Kidney (tissue), 14 donors: Measurements from ENCODE around the gene CCDC8. TPM values are rescaled to one million over a fixed set of nuclear protein-coding genes. Genes with fewer than 3 reads are reported as not detected.
"Not testable (repeated sequence)": the region's sequence is repeated elsewhere in the genome, so short reads cannot be mapped to it uniquely, and the experiment has no call there.

ENCODE experiments used
- DNase-seq, 5 donors: peaks; one replicate each; pipeline ENCODE4 v3.0.0-alpha.2; 2013 to 2020
- FAIRE-seq: peaks from 2 replicates; lab custom pipeline; 2012; peaks lifted over from hg19 to GRCh38; lab: Jason Lieb, UNC
- H3K27ac ChIP-seq, 2 donors: one replicate each; pipeline ENCODE4 v1.7.0; 2013; ENCODE audit warnings: low read depth in 2 of 2, low read length in 2 of 2, inconsistent platforms in 1 of 2
- H3K27me3 ChIP-seq: one replicate; pipeline ENCODE4 v1.7.1; 2013; ENCODE audit warnings: low read length, inconsistent platforms; ENCODE audit not compliant: control insufficient read depth, insufficient read depth
- H3K36me3 ChIP-seq, 3 donors: one replicate each; pipeline versions ENCODE4 v1.7.0 to v1.7.1; 2013; ENCODE audit warnings: low read length in 3 of 3, control low read depth in 1 of 3, inconsistent platforms in 1 of 3; ENCODE audit not compliant: insufficient read depth in 3 of 3, control insufficient read depth in 2 of 3
- H3K4me1 ChIP-seq, 3 donors: one replicate each; pipeline versions ENCODE4 v1.7.0 to v1.7.1; 2013; ENCODE audit warnings: low read length in 3 of 3, inconsistent platforms in 1 of 3, low read depth in 1 of 3; ENCODE audit not compliant: control insufficient read depth in 2 of 3, insufficient read depth in 2 of 3
- H3K4me3 ChIP-seq, 3 donors: one replicate each; pipeline versions ENCODE4 v1.7.0 to v1.8.1; 2013; ENCODE audit warnings: low read length in 3 of 3, control low read depth in 1 of 3, inconsistent platforms in 1 of 3
- H3K9ac ChIP-seq, 3 donors: one replicate each; pipeline versions ENCODE4 v1.7.0 to v1.7.1; 2013; ENCODE audit warnings: low read length in 3 of 3, control low read depth in 1 of 3, inconsistent platforms in 1 of 3
- H3K9me3 ChIP-seq, 3 donors: one replicate each; pipeline versions ENCODE4 v1.7.0 to v1.7.1; 2013; ENCODE audit warnings: low read length in 3 of 3, control low read depth in 1 of 3, inconsistent platforms in 1 of 3; ENCODE audit not compliant: control insufficient read depth in 2 of 3, insufficient read depth in 1 of 3
- intact Hi-C: fragments of 100-400 bp; cut with DNase I; formaldehyde crosslinking; loops from one replicate; pipeline ENCODE4 v1.11.1; 2022
- polyA plus RNA-seq: library from polyadenylated mRNA; stranded (reverse); fragments of 350-450 nt; fragmentation: Illumina TruSeq; extraction: RNeasy Lipid Tissue Mini Kit (QIAGEN cat#74804); gene quantifications from one replicate; pipeline ENCODE4 v1.2.3, GENCODE V29; 2014; ENCODE audit warnings: low read depth, low replicate concordance; ENCODE audit not compliant: insufficient read depth
- total RNA-seq: library from RNA; stranded (reverse); fragmentation: NEBNext Ultra II Directional; extraction: Animal tissue kit (Norgen Biotek cat#: 25700); gene quantifications from one replicate; pipeline ENCODE4 v1.2.1, GENCODE V29; 2021
- TF ChIP-seq, protein P1 (sequence below): IDR thresholded peaks from 3 replicates; pipeline ENCODE4 v1.5.1; 2012; ENCODE audit warnings: mild to moderate bottlenecking, moderate library complexity, borderline replicate concordance; ENCODE audit not compliant: insufficient read depth; ENCODE audit errors: extremely low read depth
- donor health status: control.
- donor health status: control.
- donor health status: control.
- donor health status: control.
- donor health status: control.
- donor health status: DM: yes; HTN: yes; CAD: no.
- donor health status: Normal renal cell carcinoma (clear cell type).

CCDC8 gene
- total and polyA plus RNA-seq, 2 donors from 2014 or later = 18.9 to 21.0 TPM

DNA sequence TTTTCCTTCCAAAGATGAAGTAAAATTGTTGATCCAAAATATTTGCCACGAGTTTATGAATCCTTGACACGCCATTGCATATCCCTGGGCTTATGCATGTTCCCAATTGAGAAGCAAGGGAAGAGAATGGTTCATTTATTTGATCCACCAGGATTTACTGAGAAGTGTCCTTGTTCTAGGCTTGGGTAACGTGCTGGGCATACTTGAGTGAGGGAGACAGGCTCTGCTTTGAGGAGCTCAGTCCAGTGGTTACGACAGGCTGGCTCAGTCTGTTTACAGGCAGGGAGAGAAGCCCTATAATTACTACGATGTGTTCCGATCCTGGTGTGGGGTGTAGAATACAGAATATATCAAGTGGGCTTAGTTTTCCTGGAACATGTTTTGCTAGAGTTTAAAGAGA is 21.6 kb upstream of the CCDC8 start:
- H3K4me3 ChIP-seq = no peak overlapping the region
- no peaks in the 10 kb centered on the region for H3K9me3 ChIP-seq
- no peak for DNase-seq
- no peak overlapping the region for H3K27ac ChIP-seq
- intact Hi-C loops = no loop called here
- no peaks in the 10 kb centered on the region for H3K36me3 ChIP-seq
- FAIRE-seq = no peak
- H3K9ac ChIP-seq = no peak overlapping the region
- no peaks in the 10 kb centered on the region for H3K27me3 ChIP-seq
- H3K4me1 ChIP-seq = no peaks in the 10 kb centered on the region
- TF ChIP-seq, protein P1, sequence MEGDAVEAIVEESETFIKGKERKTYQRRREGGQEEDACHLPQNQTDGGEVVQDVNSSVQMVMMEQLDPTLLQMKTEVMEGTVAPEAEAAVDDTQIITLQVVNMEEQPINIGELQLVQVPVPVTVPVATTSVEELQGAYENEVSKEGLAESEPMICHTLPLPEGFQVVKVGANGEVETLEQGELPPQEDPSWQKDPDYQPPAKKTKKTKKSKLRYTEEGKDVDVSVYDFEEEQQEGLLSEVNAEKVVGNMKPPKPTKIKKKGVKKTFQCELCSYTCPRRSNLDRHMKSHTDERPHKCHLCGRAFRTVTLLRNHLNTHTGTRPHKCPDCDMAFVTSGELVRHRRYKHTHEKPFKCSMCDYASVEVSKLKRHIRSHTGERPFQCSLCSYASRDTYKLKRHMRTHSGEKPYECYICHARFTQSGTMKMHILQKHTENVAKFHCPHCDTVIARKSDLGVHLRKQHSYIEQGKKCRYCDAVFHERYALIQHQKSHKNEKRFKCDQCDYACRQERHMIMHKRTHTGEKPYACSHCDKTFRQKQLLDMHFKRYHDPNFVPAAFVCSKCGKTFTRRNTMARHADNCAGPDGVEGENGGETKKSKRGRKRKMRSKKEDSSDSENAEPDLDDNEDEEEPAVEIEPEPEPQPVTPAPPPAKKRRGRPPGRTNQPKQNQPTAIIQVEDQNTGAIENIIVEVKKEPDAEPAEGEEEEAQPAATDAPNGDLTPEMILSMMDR = no peak

DNA sequence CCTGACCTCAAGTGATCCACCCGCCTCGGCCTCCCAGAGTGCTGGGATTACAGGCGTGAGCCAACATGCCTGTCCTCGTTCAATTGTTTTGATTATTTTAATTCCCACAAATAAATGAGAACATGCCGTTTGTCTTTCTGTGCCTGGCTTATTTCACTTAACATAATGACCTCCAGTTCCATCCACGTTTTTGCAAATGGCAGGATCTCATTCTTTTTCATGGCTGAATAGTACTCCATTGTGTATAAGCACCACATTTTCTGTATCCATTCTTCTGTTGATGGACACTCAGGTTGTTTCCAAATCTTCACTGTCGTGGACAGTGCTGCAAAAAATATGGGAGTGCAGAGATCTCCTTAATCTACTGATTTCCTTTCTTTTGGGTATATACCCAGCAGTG is 20.1 kb upstream of the CCDC8 start:
- H3K27me3 ChIP-seq, H3K4me3 ChIP-seq, H3K36me3 ChIP-seq, H3K9me3 ChIP-seq, H3K27ac ChIP-seq, FAIRE-seq, H3K9ac ChIP-seq, intact Hi-C loops, H3K4me1 ChIP-seq, DNase-seq: not testable (repeated sequence)

DNA sequence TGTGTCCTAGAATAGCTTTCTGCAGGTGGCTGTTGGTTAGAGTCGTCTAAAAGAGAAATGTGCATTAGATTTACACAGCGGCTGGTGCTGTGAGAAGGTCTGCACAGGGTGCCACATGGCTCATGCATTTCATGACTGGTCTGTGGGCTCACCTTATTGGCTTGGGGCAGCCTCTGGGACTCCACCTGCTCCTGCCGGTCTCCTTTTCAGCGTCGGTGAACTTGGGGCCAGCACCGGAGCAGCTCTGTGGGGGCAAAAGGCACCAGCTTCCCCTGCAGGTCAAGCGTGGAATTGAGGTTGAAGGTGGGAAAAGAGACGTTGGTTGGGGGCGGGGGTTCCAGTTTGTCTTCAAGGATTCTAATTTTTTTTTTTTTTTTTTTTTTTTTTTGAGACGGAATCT is 18.5 kb upstream of the CCDC8 start:
- DNase-seq (peak in 2 of 5 donors; percentile 32 to 53), FAIRE-seq (no peak)
- intact Hi-C loops = no loop called here
- no peak overlapping the region for H3K4me3 ChIP-seq
- H3K27ac ChIP-seq = no peak overlapping the region
- TF ChIP-seq, protein P1 = no peak
- H3K4me1 ChIP-seq = peaks cover 0 to 8% (median 3%) of the 10 kb centered on the region in 3 donors
- no peaks in the 10 kb centered on the region for H3K27me3 ChIP-seq
- H3K9me3 ChIP-seq = no peaks in the 10 kb centered on the region
- H3K36me3 ChIP-seq = no peaks in the 10 kb centered on the region
- H3K9ac ChIP-seq = no peak overlapping the region

DNA sequence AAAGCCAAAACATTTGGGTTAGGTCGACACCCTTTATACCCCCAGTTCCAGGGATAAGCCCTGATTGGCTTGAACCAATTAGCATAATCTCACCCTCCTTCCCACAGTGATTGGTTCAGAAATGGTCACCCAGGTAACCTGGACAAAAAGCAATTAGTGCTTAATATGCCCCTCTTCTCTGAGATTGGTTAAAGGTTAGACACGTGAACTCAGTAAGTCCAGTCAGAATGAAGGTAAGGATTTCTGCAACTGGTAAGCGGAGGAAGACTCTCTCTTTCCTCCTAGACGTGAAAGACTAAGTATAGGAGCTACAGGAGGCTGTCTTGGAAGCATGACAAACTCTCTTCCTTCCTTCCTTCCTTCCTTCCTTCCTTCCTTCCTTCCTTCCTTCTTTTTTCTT is 16.6 kb upstream of the CCDC8 start:
- TF ChIP-seq, protein P1 = no peak
- Histone ChIP-seq H3K4me1 (peaks cover 2 to 9% (median 8%) of the 10 kb centered on the region in 3 donors), H3K27me3 (no peaks in the 10 kb centered on the region), H3K36me3 (no peaks in the 10 kb centered on the region), H3K27ac (no peak overlapping the region), H3K9ac (no peak overlapping the region), H3K4me3 (no peak overlapping the region), H3K9me3 (no peaks in the 10 kb centered on the region)
- intact Hi-C loops = no loop called here
- DNase-seq (no peak), FAIRE-seq (no peak)
